T-helper 22 cell (primary cell): ENCODE measurements around the gene OR2T33.
"Not testable (repeated sequence)": the region's sequence is repeated elsewhere in the genome, so short reads cannot be mapped to it uniquely, and the experiment has no call there.

Source experiments
- DNase-seq: peaks from one replicate; pipeline ENCODE4 v3.0.0-alpha.2; 2020; ENCODE audit warnings: low read depth

OR2T33 gene, protein sequence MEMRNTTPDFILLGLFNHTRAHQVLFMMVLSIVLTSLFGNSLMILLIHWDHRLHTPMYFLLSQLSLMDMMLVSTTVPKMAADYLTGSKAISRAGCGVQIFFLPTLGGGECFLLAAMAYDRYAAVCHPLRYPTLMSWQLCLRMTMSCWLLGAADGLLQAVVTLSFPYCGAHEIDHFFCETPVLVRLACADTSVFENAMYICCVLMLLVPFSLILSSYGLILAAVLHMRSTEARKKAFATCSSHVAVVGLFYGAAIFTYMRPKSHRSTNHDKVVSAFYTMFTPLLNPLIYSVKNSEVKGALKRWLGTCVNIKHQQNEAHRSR

DNA sequence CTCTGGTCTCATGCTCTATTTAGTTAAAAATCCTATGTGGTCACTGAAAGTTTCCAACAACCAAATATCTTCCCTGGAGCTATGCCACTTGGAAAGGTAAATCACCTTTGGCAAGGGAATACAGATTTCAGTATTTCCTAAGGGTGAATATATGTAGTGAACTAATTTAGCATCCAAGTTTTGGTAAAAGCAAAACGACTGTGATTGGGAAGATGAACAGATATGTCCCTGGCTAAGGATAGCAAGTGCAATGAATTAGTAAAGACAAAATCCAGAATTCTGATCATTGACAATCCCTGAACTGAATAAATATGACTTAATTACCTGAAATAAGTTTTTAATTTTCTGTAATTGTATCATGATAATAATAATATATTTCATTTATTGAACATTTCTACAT, at the start of gene OR2T33:
OR2T33 (minus strand) TSS at position 101 of the 400 bp plus-strand sequence. CDS start 4,162 bp downstream, outside the sequence.
- DNase-seq, result no peak

DNA sequence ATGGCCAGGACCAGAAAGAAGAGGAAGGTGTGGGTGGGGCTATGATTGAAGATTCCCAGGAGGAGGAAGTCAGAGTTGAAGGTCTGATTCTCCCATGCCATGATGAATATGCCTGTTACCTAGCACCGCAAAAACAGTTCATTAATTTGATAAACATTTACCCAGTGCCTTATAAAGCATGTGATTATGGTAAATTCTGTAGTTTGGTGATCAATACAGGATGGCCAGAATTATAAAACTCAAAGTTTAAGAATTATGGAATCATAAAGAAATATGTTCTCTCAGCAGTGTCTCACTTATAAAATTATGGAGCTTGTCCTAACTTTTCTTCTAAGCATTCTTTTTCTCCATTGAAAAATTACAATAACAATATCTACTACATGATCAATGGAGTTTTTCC, 46.7 kb upstream of the OR2T33 start, which contains the start of gene OR2M7:
OR2M7 (minus strand) TSS at position 101 of the 400 bp plus-strand sequence; CDS start at position 101, 0 bp downstream.
- no peak for DNase-seq

DNA sequence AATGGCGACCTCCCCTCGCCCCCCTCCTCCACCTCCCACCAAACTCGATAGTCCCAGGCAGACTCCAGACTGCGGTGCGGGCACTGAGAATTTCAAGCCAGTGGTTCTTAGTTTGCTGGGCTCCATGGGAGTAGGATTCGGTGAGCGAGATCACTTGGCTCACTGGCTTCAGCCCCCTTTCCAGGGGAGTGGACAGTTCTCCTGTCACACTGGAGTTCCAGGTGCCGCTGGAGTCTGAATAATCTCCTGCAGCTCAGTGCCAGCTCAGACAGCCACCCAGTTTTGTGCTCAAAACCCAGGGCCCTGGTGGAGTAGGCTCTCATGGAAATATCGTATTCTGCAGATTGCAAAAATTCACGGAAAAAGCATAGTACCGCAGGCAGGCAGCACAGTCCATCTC, 39.0 kb upstream of the OR2T33 start:
- DNase-seq, result no peak

DNA sequence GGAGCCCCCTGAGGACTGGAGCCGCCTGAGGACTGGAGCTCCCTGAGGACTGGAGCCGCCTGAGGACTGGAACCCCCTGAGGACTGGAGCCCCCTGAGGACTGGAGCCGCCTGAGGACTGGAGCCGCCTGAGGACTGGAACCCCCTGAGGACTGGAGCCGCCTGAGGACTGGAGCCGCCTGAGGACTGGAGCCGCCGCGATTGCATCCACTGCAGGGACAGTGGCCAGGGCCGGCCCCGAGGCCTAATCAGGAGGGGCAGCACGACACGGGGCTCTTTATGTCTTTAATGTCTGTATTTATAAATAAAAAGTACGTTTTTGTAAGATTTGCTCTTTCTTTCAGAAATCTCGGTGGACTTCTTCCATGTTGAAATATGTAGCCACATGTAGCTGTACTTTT, 29.0 kb upstream of the OR2T33 start:
- not testable (repeated sequence) for DNase-seq

DNA sequence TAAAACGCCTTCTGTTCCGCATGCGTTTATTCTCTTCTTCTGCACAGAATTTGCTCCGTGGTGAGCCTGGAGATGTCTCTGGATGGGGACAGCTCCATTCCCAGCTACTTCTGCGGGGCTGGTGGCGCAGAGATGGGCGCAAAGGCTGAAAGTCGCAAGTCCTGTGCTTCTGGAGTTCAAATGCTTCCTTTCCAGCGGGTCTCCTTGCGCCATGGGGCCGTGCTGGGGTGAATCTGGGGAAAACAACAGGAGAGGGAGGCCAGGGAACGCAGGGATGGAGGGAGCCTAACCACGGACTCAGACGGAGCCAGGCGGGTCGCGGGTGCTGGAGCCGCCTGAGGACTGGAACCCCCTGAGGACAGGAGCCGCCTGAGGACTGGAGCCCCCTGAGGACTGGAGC, 28.3 kb upstream of the OR2T33 start:
- no peak for DNase-seq

DNA sequence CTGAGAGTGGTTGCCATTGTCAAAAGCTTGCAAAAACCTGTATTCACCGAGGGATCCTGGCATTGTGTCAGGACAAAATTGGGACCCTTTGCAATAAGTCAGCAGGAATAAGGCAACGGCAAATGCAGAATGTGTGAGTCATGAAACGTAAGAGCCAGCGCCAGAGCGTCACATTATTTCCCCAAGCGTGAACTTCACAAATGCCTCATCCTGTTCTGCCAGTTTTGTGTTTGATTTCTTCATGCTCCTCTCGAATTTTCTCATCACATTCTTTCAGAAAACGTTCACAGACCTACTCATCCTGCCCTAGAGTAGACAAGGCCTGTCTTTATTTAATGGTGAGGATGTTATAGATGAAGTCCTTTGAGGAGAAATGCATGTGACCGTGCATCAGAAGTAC, 27.9 kb upstream of the OR2T33 start:
- not testable (repeated sequence) for DNase-seq

DNA sequence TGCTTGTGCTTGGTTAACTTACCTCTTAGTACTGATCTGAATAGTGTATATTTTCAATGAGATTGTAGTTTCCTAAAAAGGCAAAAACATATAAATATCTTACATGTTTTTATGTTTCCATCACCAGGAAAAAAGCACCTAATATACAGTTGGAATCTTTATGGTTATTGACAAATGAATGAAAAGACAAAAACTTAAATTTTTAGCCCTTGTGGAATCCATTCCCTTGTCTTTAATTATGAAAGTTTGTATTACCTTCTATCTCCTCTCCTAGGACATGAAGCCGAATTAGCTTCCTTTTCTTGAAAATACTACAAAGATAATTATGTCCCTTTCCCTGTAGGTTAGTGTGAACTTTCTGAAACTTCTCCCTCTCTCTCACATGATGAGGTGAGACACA, 25.5 kb upstream of the OR2T33 start, which contains the start of gene OR2T12:
OR2T12 (minus strand) TSS at position 101 of the 400 bp plus-strand sequence. CDS start 7,846 bp downstream, outside the sequence.
- no peak for DNase-seq

DNA sequence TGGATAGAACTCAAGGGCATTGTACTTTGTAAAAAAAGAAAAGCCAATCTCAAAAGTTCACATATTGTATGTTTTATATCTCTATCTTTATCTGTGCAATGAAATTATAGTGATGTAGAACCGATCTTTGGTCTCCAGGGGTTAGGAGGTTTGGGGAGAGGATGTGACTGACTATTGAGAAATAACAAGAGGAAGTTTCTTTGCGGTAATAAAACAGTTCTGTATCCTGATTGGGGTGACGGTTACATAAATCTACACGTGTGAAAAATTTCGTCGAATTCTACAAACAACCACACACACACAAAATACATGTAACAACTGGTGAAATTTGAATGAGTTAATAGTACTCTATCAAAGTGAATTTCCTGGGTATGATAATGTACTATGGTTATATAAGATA, 10.6 kb upstream of the OR2T33 start:
- DNase-seq, result no peak

DNA sequence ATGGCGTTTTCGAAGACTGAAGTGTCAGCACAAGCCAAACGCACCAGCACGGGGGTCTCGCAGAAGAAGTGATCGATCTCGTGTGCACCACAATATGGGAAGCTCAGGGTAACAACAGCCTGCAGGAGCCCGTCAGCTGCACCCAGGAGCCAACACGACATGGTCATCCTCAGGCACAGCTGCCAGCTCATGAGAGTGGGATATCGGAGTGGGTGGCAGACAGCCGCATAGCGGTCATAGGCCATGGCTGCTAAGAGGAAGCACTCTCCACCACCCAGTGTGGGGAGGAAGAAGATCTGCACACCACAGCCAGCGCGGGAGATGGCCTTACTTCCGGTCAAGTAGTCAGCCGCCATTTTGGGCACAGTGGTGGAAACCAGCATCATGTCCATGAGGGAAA, 4.6 kb downstream of the OR2T33 start:
- DNase-seq, result not testable (repeated sequence)

DNA sequence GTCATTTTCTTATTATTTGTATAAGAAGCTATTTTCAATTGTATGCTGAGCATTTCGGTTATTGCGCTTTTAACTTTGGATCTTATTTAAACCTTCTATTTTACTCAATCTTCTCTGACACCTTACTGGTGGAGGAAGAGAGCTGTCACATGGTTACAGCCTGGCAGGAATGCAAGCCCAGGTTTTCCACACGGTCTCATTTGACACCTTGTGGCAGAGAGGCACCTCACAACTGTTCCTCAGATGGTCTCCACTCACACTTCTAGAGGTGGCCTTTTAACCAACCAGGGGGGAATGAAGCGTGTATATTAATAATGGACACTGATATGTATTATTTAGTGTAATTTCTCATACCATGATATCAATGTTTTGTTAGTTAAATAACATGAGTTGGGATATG, 9.6 kb downstream of the OR2T33 start:
- no peak for DNase-seq

DNA sequence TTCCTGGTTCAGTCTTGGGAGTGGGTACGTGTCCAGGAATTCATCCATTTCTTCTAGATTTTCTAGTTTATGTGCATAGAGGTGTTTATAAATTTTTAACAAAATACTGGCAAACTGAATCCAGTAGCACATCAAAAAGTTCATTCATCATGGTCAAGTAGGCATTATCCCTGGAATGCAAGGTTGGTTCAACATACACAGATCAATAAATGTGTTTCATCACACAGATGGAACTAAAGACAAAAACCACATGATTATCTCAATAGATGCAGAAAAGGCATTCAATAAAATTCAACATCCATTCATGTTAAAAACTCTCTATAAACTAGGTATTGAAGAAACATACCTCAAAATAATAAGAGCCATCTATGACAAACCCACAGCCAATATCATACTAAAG, 18.5 kb downstream of the OR2T33 start:
- not testable (repeated sequence) for DNase-seq

DNA sequence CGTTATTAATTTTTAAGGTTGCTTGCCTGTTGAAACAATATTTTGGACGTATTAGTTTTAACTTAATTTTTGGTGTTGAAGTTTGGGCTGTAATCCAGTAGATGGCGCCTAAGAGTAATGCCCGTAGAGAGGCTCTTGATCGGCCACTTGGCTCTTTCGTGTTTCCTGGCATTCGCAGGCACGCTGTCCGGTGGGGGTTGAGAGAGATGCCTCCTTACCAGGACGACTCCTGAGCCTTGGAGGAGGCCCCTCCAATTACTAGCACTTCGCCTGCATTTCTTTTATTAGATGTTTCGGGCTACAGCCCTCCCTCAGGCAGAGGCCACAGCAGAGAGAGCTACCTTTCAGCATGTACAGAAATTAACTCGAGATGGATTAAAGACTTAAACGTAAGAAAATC, 34.6 kb downstream of the OR2T33 start:
- no peak for DNase-seq

DNA sequence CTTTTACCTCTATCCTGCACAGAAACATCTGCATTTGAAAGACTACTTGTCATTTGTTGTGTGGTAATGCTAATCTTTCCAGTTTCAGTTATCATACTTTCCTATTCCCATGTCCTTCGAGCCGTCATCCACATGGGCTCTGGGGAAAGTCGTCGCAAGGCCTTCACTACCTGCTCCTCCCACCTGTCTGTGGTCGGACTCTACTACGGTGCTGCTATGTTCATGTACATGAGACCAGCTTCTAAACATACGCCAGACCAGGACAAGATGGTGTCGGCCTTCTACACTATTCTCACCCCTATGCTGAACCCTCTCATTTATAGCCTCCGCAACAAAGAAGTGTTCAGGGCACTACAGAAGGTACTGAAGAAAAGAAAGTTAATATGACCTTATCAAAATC, 38.3 kb downstream of the OR2T33 start:
- DNase-seq, result no peak

DNA sequence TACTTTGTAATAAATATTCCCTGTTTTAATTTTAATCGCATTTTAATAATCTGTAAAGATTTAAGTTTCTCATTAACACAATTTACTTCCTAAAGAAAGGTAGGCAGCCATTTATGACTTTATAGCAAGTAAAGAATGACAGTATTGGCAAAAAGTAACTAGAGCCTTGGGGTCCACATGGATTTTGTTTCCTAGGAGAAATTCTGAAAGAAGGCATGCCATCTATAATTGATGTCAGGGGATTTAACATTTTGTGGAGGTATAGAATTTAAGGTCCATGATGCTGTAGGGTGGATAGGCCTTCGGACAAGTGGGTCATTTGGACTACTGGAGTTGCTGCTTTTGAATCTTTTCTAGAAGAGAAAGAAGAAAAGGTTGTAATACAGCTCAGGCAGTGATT, 46.7 kb downstream of the OR2T33 start, which contains the start of gene OR2M4:
OR2M4 (plus strand) TSS at position 301 of the 400 bp plus-strand sequence. CDS start 7,512 bp downstream, outside the sequence.
- no peak for DNase-seq

DNA sequence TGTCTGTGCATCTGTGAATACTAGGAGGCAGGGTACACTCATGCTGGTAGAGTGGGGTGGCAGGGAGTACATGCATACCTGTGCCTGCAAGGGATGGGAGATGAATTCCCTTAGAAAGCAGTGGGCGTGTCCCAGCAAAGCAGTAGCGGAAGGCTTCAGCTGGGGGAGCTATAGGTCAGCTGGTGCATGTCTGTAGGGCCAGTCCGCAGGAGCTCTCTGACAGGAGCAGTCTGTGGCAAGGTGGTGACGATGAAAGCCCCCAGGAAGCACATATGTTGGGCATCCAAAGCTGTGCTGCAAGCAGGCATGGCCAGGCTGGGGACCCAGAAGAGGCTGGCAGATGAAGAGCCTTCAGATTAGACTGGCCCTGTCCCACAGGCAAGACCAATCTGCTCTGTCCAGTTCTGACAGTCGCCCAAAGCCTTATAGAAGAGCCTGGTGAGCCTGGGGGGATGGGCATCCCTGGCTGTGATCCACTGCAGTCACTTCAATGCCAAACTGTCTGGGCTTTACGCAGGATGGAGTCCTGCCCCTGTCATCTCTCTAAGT, 48.3 kb downstream of the OR2T33 start:
- DNase-seq, result no peak

DNA sequence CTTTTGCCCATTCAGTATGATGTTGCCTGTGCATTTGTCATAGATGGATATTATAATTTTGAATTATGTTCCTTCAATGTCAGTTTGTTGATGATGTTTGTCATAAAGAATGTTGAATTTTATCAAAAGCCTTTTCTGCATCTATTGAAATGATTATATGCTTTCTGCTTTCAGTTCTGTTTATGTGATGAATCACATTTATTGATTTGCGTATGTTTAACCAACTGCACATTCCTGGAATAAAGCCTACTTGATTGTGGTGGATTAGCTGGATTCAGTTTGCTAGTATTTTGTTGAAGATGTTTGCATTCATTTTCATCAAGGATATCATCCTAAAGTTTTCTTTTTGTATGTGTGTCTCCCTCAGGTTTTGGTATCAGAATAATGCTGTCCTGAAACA, 52.2 kb downstream of the OR2T33 start:
- no peak for DNase-seq
